ENCODE results near the gene LIPT2.

The LIPT2 gene

DNA sequence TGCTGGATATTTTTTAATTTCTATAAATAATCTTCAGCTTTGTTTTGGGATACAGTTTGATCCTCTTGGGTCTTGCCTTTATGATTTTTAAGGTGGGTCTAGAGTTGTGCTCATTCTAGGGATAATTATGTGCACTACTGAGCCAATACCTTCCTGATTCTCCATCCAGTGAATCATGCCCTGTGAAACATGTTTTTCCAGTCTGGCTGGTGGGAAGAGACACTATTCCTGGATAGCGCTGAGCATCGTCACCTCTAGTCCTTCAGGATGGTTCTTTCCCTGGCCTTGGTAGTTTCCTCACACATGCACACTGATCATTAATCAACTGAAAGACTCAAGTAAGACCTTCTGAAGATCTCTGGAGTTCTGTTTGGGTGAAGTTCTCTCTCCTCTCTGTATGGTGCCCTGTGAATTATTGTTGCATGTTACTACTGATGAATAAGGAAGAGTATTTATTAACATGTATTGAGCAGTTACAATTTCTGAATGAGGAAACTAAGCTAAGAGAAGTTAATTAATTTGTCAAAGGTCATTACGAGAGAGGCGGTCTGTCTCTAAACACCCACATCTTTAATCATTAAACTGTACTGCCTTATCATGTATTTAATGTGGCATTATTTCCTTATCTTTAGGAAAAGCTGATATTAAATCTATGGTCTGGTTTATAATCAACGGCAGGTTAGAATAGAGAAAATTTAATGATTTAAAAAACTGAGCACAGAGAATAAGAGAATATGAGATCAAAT, 39.1 kb upstream of the LIPT2 start:
- Histone ChIP-seq H3K27ac (no peak overlapping the region), H3K36me3 (ENCODE audit: insufficient read depth) (no peaks in the 10 kb centered on the region)

GRCh38 chr11:74524978-74525377, 31.5 kb upstream of the LIPT2 start:
- no peak overlapping the region for H3K9ac ChIP-seq
- H2AFZ ChIP-seq (ENCODE audit: low read depth), result no peak overlapping the region
- H3K36me3 ChIP-seq (ENCODE audit: insufficient read depth), result no peaks in the 10 kb centered on the region
- no peaks in the 10 kb centered on the region for H3K27me3 ChIP-seq (ENCODE audit: insufficient read depth, low read depth)
- H3K4me2 ChIP-seq, result no peak overlapping the region
- TF ChIP-seq, protein P1, sequence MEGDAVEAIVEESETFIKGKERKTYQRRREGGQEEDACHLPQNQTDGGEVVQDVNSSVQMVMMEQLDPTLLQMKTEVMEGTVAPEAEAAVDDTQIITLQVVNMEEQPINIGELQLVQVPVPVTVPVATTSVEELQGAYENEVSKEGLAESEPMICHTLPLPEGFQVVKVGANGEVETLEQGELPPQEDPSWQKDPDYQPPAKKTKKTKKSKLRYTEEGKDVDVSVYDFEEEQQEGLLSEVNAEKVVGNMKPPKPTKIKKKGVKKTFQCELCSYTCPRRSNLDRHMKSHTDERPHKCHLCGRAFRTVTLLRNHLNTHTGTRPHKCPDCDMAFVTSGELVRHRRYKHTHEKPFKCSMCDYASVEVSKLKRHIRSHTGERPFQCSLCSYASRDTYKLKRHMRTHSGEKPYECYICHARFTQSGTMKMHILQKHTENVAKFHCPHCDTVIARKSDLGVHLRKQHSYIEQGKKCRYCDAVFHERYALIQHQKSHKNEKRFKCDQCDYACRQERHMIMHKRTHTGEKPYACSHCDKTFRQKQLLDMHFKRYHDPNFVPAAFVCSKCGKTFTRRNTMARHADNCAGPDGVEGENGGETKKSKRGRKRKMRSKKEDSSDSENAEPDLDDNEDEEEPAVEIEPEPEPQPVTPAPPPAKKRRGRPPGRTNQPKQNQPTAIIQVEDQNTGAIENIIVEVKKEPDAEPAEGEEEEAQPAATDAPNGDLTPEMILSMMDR (conservative IDR thresholded peaks at IDR 0.05; ENCODE audit: low read depth, low read length), result no peak
- no peak overlapping the region for H3K27ac ChIP-seq
- H4K20me1 ChIP-seq (ENCODE audit: insufficient read depth), result no peaks in the 10 kb centered on the region
- no peaks in the 10 kb centered on the region for H3K4me1 ChIP-seq (ENCODE audit: low read depth, poor library complexity, severe bottlenecking)
- H3K79me2 ChIP-seq (ENCODE audit: insufficient read depth, low read depth), result no peaks in the 10 kb centered on the region
- H3K4me3 ChIP-seq (IDR thresholded peaks at IDR 0.05; ENCODE audit: insufficient read depth, low read depth, low read length), result no peak overlapping the region

More for the DNA sequence above, 39.1 kb upstream of the LIPT2 start:
- Histone ChIP-seq H3K27me3 (ENCODE audit: insufficient read depth, low read depth) (no peaks in the 10 kb centered on the region), H2AFZ (ENCODE audit: low read depth) (no peak overlapping the region), H3K4me3 (IDR thresholded peaks at IDR 0.05; ENCODE audit: insufficient read depth, low read depth, low read length) (no peak overlapping the region), H3K4me1 (ENCODE audit: low read depth, poor library complexity, severe bottlenecking) (no peaks in the 10 kb centered on the region), H4K20me1 (ENCODE audit: insufficient read depth) (no peaks in the 10 kb centered on the region), H3K4me2 (no peak overlapping the region), H3K79me2 (ENCODE audit: insufficient read depth, low read depth) (no peaks in the 10 kb centered on the region), H3K9ac (no peak overlapping the region)
- TF ChIP-seq, protein P1 (conservative IDR thresholded peaks at IDR 0.05; ENCODE audit: low read depth, low read length), result no peak

- TF ChIP-seq, protein P1 (conservative IDR thresholded peaks at IDR 0.05; ENCODE audit: low read depth, low read length), result no peak
Observed at GRCh38 chr11:74524501-74524900, 31.0 kb upstream of the LIPT2 start.

GRCh38 chr11:74522776-74523175, 29.3 kb upstream of the LIPT2 start:
- Histone ChIP-seq H4K20me1 (ENCODE audit: insufficient read depth) (no peaks in the 10 kb centered on the region), H3K4me2 (no peak overlapping the region), H3K36me3 (ENCODE audit: insufficient read depth) (no peaks in the 10 kb centered on the region), H3K79me2 (ENCODE audit: insufficient read depth, low read depth) (no peaks in the 10 kb centered on the region), H3K4me1 (ENCODE audit: low read depth, poor library complexity, severe bottlenecking) (no peaks in the 10 kb centered on the region), H3K4me3 (IDR thresholded peaks at IDR 0.05; ENCODE audit: insufficient read depth, low read depth, low read length) (no peak overlapping the region), H3K9ac (no peak overlapping the region), H3K27ac (no peak overlapping the region), H3K27me3 (ENCODE audit: insufficient read depth, low read depth) (no peaks in the 10 kb centered on the region), H2AFZ (ENCODE audit: low read depth) (no peak overlapping the region)
- TF ChIP-seq, protein P1 (conservative IDR thresholded peaks at IDR 0.05; ENCODE audit: low read depth, low read length), result no peak

More at GRCh38 chr11:74524501-74524900, 31.0 kb upstream of the LIPT2 start:
- H3K27ac ChIP-seq, result no peak overlapping the region
- H3K79me2 ChIP-seq (ENCODE audit: insufficient read depth, low read depth), result no peaks in the 10 kb centered on the region
- no peaks in the 10 kb centered on the region for H4K20me1 ChIP-seq (ENCODE audit: insufficient read depth)
- H3K4me3 ChIP-seq (IDR thresholded peaks at IDR 0.05; ENCODE audit: insufficient read depth, low read depth, low read length), result no peak overlapping the region
- no peaks in the 10 kb centered on the region for H3K27me3 ChIP-seq (ENCODE audit: insufficient read depth, low read depth)
- no peaks in the 10 kb centered on the region for H3K4me1 ChIP-seq (ENCODE audit: low read depth, poor library complexity, severe bottlenecking)
- no peak overlapping the region for H3K9ac ChIP-seq
- no peak overlapping the region for H3K4me2 ChIP-seq
- no peaks in the 10 kb centered on the region for H3K36me3 ChIP-seq (ENCODE audit: insufficient read depth)
- no peak overlapping the region for H2AFZ ChIP-seq (ENCODE audit: low read depth)
